Epithelial cell of proximal tubule (primary cell): ENCODE measurements around the gene KCNJ10. TPM values are rescaled to one million over a fixed set of nuclear protein-coding genes. Genes with fewer than 3 reads are reported as not detected.
A peak's percentile ranks its signal among the peaks of the same experiment; 100 is the strongest.

ENCODE experiments used
- DNase-seq: peaks from one replicate; pipeline ENCODE4 v3.0.0-alpha.2; 2011; ENCODE audit warnings: low read depth
- H3K4me3 ChIP-seq: 2 replicates; pipeline ENCODE4 v1.5.1; 2011; ENCODE audit warnings: low read depth, mild to moderate bottlenecking, low read length
- total RNA-seq: library from RNA; depleted of rRNA; stranded (reverse); fragments of >200 nt; gene quantifications from 2 replicates; pipeline ENCODE4 v1.2.3, GENCODE V29; 2015
- TF ChIP-seq, protein P1 (sequence below): conservative IDR thresholded peaks from 2 replicates; pipeline ENCODE4 v1.5.1; 2012; ENCODE audit warnings: low read depth, mild to moderate bottlenecking, low read length

KCNJ10 gene
- total RNA-seq, 1 donor from 2014 or later = not detected

DNA sequence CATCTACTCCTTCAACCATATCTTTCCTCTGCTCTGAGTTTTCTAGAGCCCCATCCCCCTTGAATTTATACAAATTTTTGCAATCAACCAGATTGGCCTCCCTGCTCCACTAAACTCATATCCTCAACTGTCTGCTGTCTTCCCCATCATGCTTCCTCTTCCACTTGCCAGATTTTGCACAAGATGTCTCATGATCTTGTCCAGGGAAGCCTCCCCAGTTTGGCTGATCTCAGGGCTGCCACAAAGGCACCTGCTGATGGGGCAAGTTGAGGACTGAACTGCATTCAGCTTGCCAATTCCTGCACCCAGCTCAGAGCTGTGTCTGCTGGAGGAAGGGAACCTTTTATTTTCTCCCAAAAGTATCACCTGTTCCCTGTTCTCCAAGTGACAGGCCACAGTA, 7.5 kb upstream of the KCNJ10 start:
- TF ChIP-seq, protein P1, sequence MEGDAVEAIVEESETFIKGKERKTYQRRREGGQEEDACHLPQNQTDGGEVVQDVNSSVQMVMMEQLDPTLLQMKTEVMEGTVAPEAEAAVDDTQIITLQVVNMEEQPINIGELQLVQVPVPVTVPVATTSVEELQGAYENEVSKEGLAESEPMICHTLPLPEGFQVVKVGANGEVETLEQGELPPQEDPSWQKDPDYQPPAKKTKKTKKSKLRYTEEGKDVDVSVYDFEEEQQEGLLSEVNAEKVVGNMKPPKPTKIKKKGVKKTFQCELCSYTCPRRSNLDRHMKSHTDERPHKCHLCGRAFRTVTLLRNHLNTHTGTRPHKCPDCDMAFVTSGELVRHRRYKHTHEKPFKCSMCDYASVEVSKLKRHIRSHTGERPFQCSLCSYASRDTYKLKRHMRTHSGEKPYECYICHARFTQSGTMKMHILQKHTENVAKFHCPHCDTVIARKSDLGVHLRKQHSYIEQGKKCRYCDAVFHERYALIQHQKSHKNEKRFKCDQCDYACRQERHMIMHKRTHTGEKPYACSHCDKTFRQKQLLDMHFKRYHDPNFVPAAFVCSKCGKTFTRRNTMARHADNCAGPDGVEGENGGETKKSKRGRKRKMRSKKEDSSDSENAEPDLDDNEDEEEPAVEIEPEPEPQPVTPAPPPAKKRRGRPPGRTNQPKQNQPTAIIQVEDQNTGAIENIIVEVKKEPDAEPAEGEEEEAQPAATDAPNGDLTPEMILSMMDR = no peak
- DNase-seq = no peak
- H3K4me3 ChIP-seq = no peak overlapping the region

DNA sequence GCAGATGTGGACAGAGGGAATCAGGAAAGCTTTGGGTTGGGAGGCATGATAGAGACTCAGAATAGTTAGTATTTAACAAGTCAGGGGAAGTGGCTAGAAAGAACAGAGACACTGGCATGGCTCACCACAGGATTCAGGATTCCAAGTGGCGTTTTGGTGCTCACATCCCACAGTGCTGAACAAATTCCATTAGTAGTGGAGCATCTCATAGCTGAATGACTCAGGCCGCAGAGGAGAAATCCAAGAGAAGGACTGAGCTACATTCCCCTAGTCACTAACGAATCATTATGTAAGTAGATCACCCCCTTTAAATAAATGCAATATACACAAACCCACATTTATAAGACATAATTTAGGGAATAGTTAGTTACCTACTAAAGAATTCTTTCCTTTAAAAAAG, 6.3 kb upstream of the KCNJ10 start:
- TF ChIP-seq, protein P1 = no peak
- no peak for DNase-seq
- H3K4me3 ChIP-seq = no peak overlapping the region

DNA sequence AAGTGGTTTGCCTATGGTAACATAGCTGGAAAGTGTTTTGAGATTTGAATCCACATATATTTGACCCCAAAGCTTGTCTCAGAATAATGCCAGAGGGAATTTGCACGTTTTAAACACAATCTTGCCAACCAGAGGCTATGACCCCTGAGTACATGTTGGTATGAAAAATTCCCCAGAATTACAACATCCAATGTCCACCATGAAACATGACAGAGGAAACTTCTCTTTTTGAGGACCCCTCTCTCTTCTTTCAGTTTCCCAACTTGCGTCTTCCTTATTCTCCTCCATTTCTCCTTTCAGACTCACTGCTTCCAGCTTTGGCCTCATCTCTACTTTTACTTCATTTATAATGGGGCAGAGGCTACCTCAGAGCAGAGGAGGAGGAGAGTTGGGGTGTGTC, 5.9 kb upstream of the KCNJ10 start:
- TF ChIP-seq, protein P1 = no peak
- H3K4me3 ChIP-seq = no peak overlapping the region
- no peak for DNase-seq

DNA sequence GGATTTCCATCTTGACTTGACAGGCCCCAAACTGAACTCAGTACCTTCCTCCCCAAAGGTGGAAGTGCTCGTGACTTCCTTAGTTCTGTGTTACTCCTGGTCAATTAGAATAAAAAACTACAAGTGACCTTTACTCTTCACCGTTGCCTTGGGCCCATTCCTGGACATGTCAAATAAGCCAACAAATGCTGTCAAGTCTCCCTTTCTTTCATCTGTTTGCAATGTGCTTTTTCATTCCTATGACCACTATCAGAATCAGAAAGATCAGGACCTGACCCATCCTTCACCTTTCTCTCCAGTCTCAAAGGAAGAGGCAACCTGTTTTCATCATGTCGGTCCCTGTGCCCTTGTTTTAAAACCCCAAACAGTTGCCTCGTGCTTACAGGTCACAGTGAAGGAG, 4.9 kb upstream of the KCNJ10 start:
- no peak for DNase-seq
- no peak overlapping the region for H3K4me3 ChIP-seq
- TF ChIP-seq, protein P1 = no peak

DNA sequence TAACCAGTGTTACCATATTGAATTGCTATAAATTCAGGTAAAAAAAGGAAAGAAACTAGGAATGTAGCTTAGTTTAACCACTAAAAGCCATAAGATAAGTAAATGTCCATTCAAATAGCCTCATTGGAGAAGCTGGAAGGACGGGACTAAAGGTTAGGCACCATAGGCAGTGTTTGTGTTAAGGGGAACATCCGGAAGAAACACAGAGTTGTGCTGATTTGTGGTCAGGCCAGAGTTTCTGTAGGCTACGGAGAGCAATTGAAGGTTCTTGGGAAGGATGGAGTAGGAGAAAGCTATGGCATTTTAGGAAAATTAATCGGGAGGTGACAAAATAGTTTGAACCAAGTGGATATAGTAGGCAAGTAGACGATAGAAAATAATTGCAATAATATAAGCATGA, 1.3 kb upstream of the KCNJ10 start:
- no peak for DNase-seq
- no peak overlapping the region for H3K4me3 ChIP-seq
- TF ChIP-seq, protein P1 = no peak

DNA sequence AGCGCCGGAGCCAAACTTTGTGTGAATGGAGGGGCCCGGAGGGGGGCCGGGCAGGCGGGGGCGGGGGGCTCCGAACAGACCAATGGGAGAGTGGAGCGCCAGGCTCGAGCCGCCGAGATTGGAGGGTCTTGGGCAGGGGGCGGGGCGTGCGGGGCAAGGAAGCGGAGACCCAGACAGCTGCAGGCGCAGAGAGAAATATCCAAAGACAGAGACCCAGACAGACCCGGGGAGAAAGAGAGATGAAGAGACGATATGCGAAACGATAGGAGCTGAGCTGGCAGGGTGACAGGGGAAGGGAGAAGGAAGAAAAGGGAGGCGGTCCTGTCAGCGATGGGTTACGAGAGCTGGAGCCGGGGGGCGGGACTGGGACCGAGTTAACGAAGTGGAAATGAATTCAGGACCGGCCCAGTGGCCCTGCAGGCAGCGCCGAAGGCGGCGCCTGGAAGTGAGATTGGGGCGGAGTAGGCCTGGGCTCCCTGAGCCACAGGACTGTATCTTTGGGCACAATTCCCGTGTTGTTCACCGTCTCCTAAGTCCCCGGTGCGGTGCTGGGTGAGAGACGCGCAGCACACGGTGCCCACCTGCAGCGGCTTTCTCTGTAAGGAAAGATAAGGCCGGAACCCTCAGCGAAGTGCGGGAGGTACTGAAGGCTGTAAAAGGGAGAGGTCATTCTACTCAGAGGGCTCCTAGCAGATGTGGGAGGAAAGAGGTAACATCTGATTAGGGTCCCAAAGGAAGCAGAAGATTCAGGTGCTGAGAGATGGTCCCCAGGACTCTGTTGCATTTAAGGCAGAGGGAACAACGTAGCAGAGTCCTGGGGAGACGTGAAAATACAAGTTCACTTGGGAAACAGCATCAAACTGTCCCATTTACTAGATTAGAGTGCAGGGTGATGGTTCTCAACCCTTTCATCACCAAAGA, 543 bp upstream of the KCNJ10 start:
- no peak for DNase-seq
- H3K4me3 ChIP-seq = peak overlapping the region; percentile 47
- TF ChIP-seq, protein P1 = no peak

DNA sequence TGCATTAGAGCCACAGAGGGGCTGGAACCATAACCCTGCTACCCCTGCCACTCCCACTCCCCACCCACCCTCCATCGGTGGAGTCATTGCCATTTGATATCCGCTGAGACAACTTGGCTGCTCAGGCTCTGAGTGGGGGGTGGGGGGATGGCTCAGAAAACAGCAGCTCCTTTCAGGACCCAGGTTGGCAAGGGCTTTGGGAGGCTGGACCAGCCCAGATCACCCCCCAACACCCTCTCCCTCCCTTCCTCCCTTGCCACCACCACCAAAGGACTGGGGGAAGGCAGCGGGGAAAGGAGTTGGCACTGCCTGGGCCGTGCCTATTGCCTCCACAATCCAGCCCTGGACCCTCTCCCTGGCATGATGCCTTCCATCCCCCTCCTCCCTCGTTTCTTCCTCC, 1.7 kb downstream of the KCNJ10 start:
- H3K4me3 ChIP-seq = no peak overlapping the region
- TF ChIP-seq, protein P1 = no peak
- DNase-seq = no peak
